Measurements from ENCODE around the gene DMBT1.

The DMBT1 gene

GRCh38 chr10:122548407-122549085, 12.0 kb upstream of the DMBT1 start:
- in situ Hi-C loops (cut with MboI; ENCODE audit: low sequenced_read_pairs), result no loop called here

GRCh38 chr10:122549636-122550035, 10.9 kb upstream of the DMBT1 start:
- in situ Hi-C loops (cut with MboI; ENCODE audit: low sequenced_read_pairs), result no loop called here

- in situ Hi-C loops (cut with MboI; ENCODE audit: low sequenced_read_pairs), result no loop called here
Observed at GRCh38 chr10:122550427-122550826, 10.1 kb upstream of the DMBT1 start.

GRCh38 chr10:122550983-122551382, 9.6 kb upstream of the DMBT1 start:
- in situ Hi-C loops (cut with MboI; ENCODE audit: low sequenced_read_pairs), result no loop called here

GRCh38 chr10:122551450-122551849, 9.1 kb upstream of the DMBT1 start:
- in situ Hi-C loops (cut with MboI; ENCODE audit: low sequenced_read_pairs), result no loop called here

- in situ Hi-C loops (cut with MboI; ENCODE audit: low sequenced_read_pairs), result no loop called here
Observed at GRCh38 chr10:122553341-122553740, 7.2 kb upstream of the DMBT1 start.

- in situ Hi-C loops (cut with MboI; ENCODE audit: low sequenced_read_pairs), result no loop called here
Observed at GRCh38 chr10:122554131-122555036, 6.2 kb upstream of the DMBT1 start.

GRCh38 chr10:122555442-122555841, 5.1 kb upstream of the DMBT1 start:
- in situ Hi-C loops (cut with MboI; ENCODE audit: low sequenced_read_pairs), result no loop called here

GRCh38 chr10:122557516-122557915, 3.0 kb upstream of the DMBT1 start:
- in situ Hi-C loops (cut with MboI; ENCODE audit: low sequenced_read_pairs), result no loop called here

- in situ Hi-C loops (cut with MboI; ENCODE audit: low sequenced_read_pairs), result no loop called here
Observed at GRCh38 chr10:122558452-122558851, 2.1 kb upstream of the DMBT1 start.

GRCh38 chr10:122559228-122559627, 1.3 kb upstream of the DMBT1 start:
- in situ Hi-C loops (cut with MboI; ENCODE audit: low sequenced_read_pairs), result no loop called here

GRCh38 chr10:122561212-122561611, 658 bp downstream of the DMBT1 start:
- in situ Hi-C loops (cut with MboI; ENCODE audit: low sequenced_read_pairs), result no loop called here

- in situ Hi-C loops (cut with MboI; ENCODE audit: low sequenced_read_pairs), result no loop called here
Observed at GRCh38 chr10:122561792-122562191, 1.2 kb downstream of the DMBT1 start.

- in situ Hi-C loops (cut with MboI; ENCODE audit: low sequenced_read_pairs), result no loop called here
Observed at GRCh38 chr10:122564980-122565379, 4.4 kb downstream of the DMBT1 start.

GRCh38 chr10:122565766-122566206, 5.2 kb downstream of the DMBT1 start:
- in situ Hi-C loops (cut with MboI; ENCODE audit: low sequenced_read_pairs), result no loop called here

GRCh38 chr10:122566632-122567031, 6.1 kb downstream of the DMBT1 start:
- in situ Hi-C loops (cut with MboI; ENCODE audit: low sequenced_read_pairs), result no loop called here

- in situ Hi-C loops (cut with MboI; ENCODE audit: low sequenced_read_pairs), result no loop called here
Observed at GRCh38 chr10:122567056-122567660, 6.6 kb downstream of the DMBT1 start.

- in situ Hi-C loops (cut with MboI; ENCODE audit: low sequenced_read_pairs), result no loop called here
Observed at GRCh38 chr10:122568551-122568950, 8.0 kb downstream of the DMBT1 start.

GRCh38 chr10:122570920-122571319, 10.4 kb downstream of the DMBT1 start:
- in situ Hi-C loops (cut with MboI; ENCODE audit: low sequenced_read_pairs), result no loop called here

GRCh38 chr10:122571892-122572291, 11.3 kb downstream of the DMBT1 start:
- in situ Hi-C loops (cut with MboI; ENCODE audit: low sequenced_read_pairs), result no loop called here

GRCh38 chr10:122575776-122576175, 15.2 kb downstream of the DMBT1 start:
- in situ Hi-C loops (cut with MboI; ENCODE audit: low sequenced_read_pairs), result no loop called here

- in situ Hi-C loops (cut with MboI; ENCODE audit: low sequenced_read_pairs), result no loop called here
Observed at GRCh38 chr10:122576291-122576690, 15.7 kb downstream of the DMBT1 start.

All from HL-60/S4 treated with phorbol 12-myristate 13-acetate at 8.2 ng/mL for 4 days and 3 days (cell line).